Muscle layer of colon (tissue), 2 donors: Measurements from ENCODE around the gene NTN3.
A peak's percentile ranks its signal among the peaks of the same experiment; 100 is the strongest.

ENCODE experiments used
- H3K27ac ChIP-seq: one replicate; pipeline ENCODE4 v1.7.0; 2013; ENCODE audit warnings: low read depth, mild to moderate bottlenecking, low read length, moderate library complexity
- H3K27me3 ChIP-seq, 2 donors: one replicate each; pipeline ENCODE4 v1.7.0; 2013; ENCODE audit warnings: low read length in 2 of 2, mild to moderate bottlenecking in 2 of 2; ENCODE audit not compliant: insufficient read depth in 2 of 2, control insufficient read depth in 1 of 2
- H3K36me3 ChIP-seq: one replicate; pipeline ENCODE4 v1.7.0; 2013; ENCODE audit warnings: mild to moderate bottlenecking, low read length; ENCODE audit not compliant: insufficient read depth
- H3K4me1 ChIP-seq: one replicate; pipeline ENCODE4 v1.7.0; 2013; ENCODE audit warnings: mild to moderate bottlenecking, low read length; ENCODE audit not compliant: insufficient read depth
- H3K4me3 ChIP-seq, 2 donors: one replicate each; pipeline ENCODE4 v1.7.0; 2013; ENCODE audit warnings: low read length in 2 of 2, low read depth in 1 of 2, mild to moderate bottlenecking in 1 of 2, moderate library complexity in 1 of 2
- H3K9ac ChIP-seq: one replicate; pipeline ENCODE4 v1.7.0; 2013; ENCODE audit warnings: low read length
- H3K9me3 ChIP-seq: one replicate; pipeline ENCODE4 v1.7.0; 2013; ENCODE audit warnings: mild to moderate bottlenecking, low read length
- donor health status: abdominal sarcoma.
- donor health status: Adenocarcinoma of cecum.

Gene NTN3

DNA sequence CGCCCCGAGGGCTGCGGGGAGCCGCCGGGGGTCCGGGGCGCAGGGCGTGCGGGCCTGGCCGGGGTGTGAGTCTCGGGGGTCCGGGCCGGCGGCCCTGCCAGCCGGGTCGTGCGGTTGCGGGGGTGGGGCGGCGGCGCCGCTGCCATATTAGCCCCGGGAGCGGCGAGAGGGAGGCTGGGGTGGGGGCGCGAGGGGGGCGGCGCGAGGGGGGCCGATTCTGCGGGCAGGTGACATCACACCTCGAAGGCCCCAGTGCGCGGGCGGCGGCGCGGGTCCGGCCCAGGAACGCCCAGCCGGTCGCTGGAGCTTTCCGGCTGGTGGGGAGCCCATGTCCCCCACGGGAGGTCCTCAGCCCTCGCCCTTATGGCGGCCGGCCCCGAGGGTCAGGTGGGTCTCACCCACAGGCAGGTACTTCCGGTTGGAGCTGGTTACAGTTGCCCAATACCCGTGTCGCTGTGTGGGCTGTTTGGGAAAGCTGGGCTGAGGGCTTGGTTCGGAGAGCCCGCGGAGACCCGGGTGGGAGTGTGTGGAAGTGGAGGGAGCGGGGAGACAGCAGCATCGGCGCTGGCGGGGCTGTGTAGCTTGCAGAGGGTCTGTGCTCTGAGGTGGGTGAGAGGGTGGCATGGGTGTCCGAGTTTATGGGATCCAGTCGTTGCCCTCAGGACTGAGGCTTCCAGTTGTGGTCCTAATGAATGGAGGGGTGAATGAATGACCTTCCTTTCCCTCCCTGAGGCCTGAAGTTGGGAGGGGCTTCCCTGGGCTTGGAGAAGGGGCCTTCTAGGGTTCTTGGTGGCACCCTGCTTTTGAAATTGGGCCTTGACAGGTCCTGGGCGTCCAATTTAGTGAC lies 43.5 kb downstream of the NTN3 start:
- Histone ChIP-seq H3K9ac (peak overlapping the region; percentile 99), H3K36me3 (peaks cover 4% of the 10 kb centered on the region), H3K27ac (peak overlapping the region; percentile 90), H3K4me3 (peak overlapping the region; percentile 90 to 95), H3K27me3 (no peaks in the 10 kb centered on the region), H3K9me3 (no peaks in the 10 kb centered on the region), H3K4me1 (peaks cover 69% of the 10 kb centered on the region)

- Histone ChIP-seq H3K4me1 (peaks cover 70% of the 10 kb centered on the region), H3K9me3 (no peaks in the 10 kb centered on the region)
Observed at GRCh38 chr16:2515180-2515851, 44.2 kb downstream of the NTN3 start.

DNA sequence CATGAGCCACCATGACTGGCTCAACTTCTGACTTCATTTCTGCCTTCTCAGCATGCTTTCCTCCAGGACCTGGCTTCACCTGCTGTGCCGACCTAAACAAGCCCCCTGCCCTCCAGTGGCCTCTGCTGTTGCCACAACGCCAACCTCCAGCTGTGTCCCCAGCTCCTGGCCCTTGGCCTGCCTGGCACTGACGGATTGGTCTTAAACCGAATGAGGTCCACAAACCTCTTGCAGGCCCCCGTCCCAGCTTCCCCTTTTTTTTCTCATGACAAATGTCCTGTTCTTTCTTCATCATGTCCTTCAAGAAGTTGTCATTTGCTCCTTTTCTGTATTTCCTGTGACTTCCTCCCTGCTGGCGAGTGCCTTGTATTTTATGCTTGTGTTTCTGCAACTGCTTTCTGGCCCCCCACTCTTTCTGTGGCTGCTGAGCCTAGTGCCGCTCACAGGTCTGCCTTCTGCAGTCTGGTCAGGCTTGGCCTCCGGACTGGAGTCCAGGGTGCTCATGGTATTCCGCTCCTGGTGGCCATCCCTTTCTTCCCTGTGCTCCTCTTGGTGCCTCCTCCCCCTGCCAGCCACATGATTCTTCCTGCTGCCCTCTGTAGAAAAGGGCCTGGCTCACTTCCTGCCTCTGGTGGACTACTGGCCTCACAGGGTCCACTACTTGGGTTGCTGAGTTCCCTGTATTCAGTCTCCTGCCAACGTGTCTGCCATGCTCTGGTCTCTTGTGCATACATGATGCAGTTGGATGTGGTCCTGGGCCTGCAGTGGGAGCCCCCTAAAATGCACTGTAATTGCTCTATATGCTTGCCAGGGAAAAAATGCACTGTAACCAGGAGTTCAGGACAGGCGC lies 45.5 kb downstream of the NTN3 start:
- H3K9ac ChIP-seq: no peak overlapping the region
- H3K36me3 ChIP-seq: peaks cover 4% of the 10 kb centered on the region
- H3K4me3 ChIP-seq: peak overlapping the region in 1 of 2 donors; percentile 25
- H3K9me3 ChIP-seq: no peaks in the 10 kb centered on the region
- H3K4me1 ChIP-seq: peaks cover 70% of the 10 kb centered on the region
- no peaks in the 10 kb centered on the region for H3K27me3 ChIP-seq
- peak overlapping the region; percentile 54 for H3K27ac ChIP-seq

More at GRCh38 chr16:2515180-2515851, 44.2 kb downstream of the NTN3 start:
- Histone ChIP-seq H3K4me3 (peak overlapping the region; percentile 90 to 95), H3K36me3 (peaks cover 4% of the 10 kb centered on the region), H3K27ac (peak overlapping the region; percentile 90), H3K27me3 (no peaks in the 10 kb centered on the region), H3K9ac (peak overlapping the region; percentile 99)

GRCh38 chr16:2517954-2518605 lies 47.0 kb downstream of the NTN3 start:
- peak overlapping the region in 1 of 2 donors; percentile 10 for H3K4me3 ChIP-seq
- H3K4me1 ChIP-seq: peaks cover 59% of the 10 kb centered on the region
- H3K9me3 ChIP-seq: no peaks in the 10 kb centered on the region
- H3K36me3 ChIP-seq: peaks cover 7% of the 10 kb centered on the region
- no peak overlapping the region for H3K9ac ChIP-seq
- H3K27me3 ChIP-seq: no peaks in the 10 kb centered on the region
- H3K27ac ChIP-seq: peak overlapping the region; percentile 64

DNA sequence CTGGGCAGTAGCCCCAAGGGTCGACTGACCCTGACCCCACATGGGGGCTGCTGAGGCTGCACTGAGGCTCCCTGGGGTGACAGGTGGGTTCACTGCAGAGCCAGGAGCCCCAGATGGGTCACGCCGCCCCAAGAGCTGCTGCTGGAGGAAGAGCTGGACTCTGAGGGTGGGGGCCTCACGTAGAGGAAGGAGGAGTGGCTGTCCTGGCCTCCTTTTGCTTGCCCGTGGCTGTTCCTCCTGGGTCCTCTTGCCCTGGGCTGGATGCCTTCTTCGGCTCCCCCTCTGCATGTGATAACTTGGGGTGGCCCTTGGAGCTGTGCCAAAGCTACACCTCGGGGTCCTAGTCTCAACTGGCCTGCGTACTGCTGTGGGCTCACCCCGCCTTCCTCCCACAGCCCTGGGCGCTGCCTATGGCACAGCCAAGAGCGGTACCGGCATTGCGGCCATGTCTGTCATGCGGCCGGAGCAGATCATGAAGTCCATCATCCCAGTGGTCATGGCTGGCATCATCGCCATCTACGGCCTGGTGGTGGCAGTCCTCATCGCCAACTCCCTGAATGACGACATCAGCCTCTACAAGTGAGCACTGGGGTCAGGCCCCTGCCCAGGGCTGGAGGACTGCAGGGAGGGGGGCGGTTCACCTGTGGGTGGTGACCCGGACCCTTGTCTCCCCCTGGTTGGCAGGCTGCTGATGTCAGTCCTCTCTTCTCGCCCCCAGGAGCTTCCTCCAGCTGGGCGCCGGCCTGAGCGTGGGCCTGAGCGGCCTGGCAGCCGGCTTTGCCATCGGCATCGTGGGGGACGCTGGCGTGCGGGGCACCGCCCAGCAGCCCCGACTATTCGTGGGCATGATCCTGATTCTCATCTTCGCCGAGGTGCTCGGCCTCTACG lies 48.0 kb downstream of the NTN3 start:
- Histone ChIP-seq H3K27me3 (no peaks in the 10 kb centered on the region), H3K4me3 (peak overlapping the region in 1 of 2 donors; percentile 10), H3K9ac (no peak overlapping the region), H3K4me1 (peaks cover 56% of the 10 kb centered on the region), H3K9me3 (no peaks in the 10 kb centered on the region), H3K36me3 (peaks cover 14% of the 10 kb centered on the region), H3K27ac (peak overlapping the region; percentile 64)

GRCh38 chr16:2519711-2520080 lies 48.6 kb downstream of the NTN3 start:
- no peak overlapping the region for H3K9ac ChIP-seq
- no peak overlapping the region for H3K4me3 ChIP-seq
- H3K4me1 ChIP-seq: peaks cover 56% of the 10 kb centered on the region
- no peaks in the 10 kb centered on the region for H3K27me3 ChIP-seq
- H3K36me3 ChIP-seq: peaks cover 21% of the 10 kb centered on the region
- peak overlapping the region; percentile 64 for H3K27ac ChIP-seq
- H3K9me3 ChIP-seq: no peaks in the 10 kb centered on the region

DNA sequence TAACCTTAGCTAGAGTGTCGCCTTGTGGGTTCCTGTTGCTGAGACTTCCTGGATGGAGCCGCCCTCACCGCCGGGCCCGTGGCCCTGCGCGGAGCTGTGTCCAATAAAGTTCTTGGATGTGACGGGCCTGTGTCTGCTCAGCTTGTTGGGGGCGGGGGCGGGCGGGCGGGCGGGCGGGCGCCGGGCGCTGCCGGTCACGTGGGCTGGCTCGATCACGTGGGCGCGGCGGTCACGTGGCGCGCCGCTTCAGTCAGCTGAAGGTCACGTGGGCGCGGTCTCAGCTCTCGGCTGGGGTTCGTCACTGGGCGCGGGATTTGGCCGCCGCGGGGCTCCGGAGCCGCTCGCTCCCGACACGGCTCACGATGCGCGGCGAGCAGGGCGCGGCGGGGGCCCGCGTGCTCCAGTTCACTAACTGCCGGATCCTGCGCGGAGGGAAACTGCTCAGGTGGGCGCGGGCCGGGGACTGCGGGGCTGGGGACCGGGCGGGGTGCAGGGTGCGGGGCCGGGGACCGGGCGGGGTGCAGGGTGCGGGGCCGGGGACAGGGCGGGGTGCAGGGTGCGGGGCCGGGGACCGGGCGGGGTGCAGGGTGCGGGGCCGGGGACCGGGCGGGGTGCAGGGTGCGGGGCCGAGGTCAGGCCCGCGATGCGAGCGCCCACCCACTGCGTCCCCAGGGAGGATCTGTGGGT lies 49.1 kb downstream of the NTN3 start, which contains the start of gene AMDHD2:
Gene AMDHD2 (plus strand): TSS at position 275 of the 687 bp plus-strand sequence. CDS start 88 bp downstream, at position 363.
- Histone ChIP-seq H3K27me3 (no peaks in the 10 kb centered on the region), H3K9me3 (no peaks in the 10 kb centered on the region), H3K27ac (peak within 1 kb of the TSS; percentile 64), H3K9ac (peak within 1 kb of the TSS; percentile 39), H3K36me3 (peaks cover 23% of the 10 kb centered on the region), H3K4me3 (peak within 1 kb of the TSS; percentile 37 to 55), H3K4me1 (peaks cover 52% of the 10 kb centered on the region)

DNA sequence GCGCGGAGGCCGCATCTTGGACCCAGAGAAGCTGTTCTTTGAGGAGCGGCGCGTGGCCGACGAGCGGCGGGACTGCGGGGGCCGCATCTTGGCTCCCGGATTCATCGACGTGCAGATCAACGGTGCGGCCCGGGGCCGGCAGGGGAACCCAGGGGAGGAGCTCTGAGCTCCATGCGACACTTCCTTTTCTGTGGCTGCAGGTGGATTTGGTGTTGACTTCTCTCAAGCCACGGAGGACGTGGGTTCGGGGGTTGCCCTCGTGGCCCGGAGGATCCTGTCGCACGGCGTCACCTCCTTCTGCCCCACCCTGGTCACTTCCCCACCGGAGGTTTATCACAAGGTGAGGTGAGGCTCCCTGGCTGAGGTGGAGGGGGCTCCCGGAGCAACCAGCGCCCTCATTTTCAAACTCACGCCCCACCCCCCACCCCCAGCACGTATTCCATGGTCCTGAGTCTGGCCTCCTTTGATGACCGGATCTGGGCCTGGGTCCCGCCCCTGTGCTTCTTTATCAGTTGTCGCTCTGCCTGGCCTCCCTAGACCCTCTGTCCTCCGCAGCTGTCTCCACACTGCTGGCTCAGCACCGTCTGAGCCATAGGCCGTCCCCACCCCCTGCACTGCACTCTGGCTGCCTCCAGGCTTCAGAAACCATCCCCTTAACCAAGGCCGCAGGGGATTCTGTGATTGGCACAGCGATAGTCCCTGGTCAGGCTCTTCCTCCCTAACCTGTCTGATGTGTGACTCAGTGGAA lies 49.9 kb downstream of the NTN3 start:
- H3K4me1 ChIP-seq: peaks cover 45% of the 10 kb centered on the region
- H3K27ac ChIP-seq: no peak overlapping the region
- peak overlapping the region; percentile 39 for H3K9ac ChIP-seq

More for the DNA sequence above, 49.9 kb downstream of the NTN3 start:
- Histone ChIP-seq H3K4me3 (peak overlapping the region; percentile 37 to 55), H3K27me3 (no peaks in the 10 kb centered on the region), H3K36me3 (peaks cover 23% of the 10 kb centered on the region), H3K9me3 (no peaks in the 10 kb centered on the region)
